H9 (cell line): ENCODE measurements around the gene GGACT. TPM values are rescaled to one million over a fixed set of nuclear protein-coding genes. Genes with fewer than 3 reads are reported as not detected.

Source experiments
- DNase-seq: peaks from one replicate; pipeline ENCODE4 v3.0.0-alpha.2; 2017
- H2AFZ ChIP-seq: one replicate; pipeline ENCODE4 v1.6.1; 2013; ENCODE audit warnings: mild to moderate bottlenecking, low read length, control low read depth, moderate library complexity
- H2AK5ac ChIP-seq: 2 replicates; pipeline ENCODE4 v1.6.1; 2013; ENCODE audit warnings: low read length, control low read depth, mixed read lengths; ENCODE audit not compliant: insufficient read length
- H2BK120ac ChIP-seq: one replicate; pipeline ENCODE4 v1.6.1; 2013; ENCODE audit warnings: low read depth, mild to moderate bottlenecking, low read length, control low read depth, inconsistent platforms; ENCODE audit not compliant: poor library complexity, severe bottlenecking
- H2BK12ac ChIP-seq: 2 replicates; pipeline ENCODE4 v1.6.1; 2013; ENCODE audit warnings: low read length, control low read depth, mixed read lengths, low read depth; ENCODE audit not compliant: insufficient read length
- H2BK15ac ChIP-seq: 2 replicates; pipeline ENCODE4 v1.6.1; 2013; ENCODE audit warnings: low read depth, low read length, control low read depth
- H2BK20ac ChIP-seq: one replicate; pipeline ENCODE4 v1.6.1; 2013; ENCODE audit warnings: low read depth, mild to moderate bottlenecking, low read length, control low read depth, inconsistent platforms; ENCODE audit not compliant: poor library complexity, severe bottlenecking
- H2BK5ac ChIP-seq: 2 replicates; pipeline ENCODE4 v1.6.1; 2013; ENCODE audit warnings: low read length, control low read depth, mixed read lengths; ENCODE audit not compliant: insufficient read length
- H3K14ac ChIP-seq: 2 replicates; pipeline ENCODE4 v1.6.1; 2013; ENCODE audit warnings: low read length, control low read depth; ENCODE audit not compliant: insufficient read depth
- H3K18ac ChIP-seq: 2 replicates; pipeline ENCODE4 v1.6.1; 2013; ENCODE audit warnings: low read depth, mild to moderate bottlenecking, mixed read lengths, low read length, control low read depth; ENCODE audit not compliant: insufficient read length
- H3K23ac ChIP-seq: 2 replicates; pipeline ENCODE4 v1.6.1; 2013; ENCODE audit warnings: low read length, control low read depth, mixed read lengths, low read depth; ENCODE audit not compliant: insufficient read length
- H3K23me2 ChIP-seq: 2 replicates; pipeline ENCODE4 v1.6.1; 2013; ENCODE audit warnings: low read depth, mild to moderate bottlenecking, mixed read lengths, low read length, control low read depth; ENCODE audit not compliant: insufficient read length, poor library complexity, severe bottlenecking
- H3K27ac ChIP-seq: 2 replicates; pipeline ENCODE4 v1.5.1; 2013; ENCODE audit warnings: low read length, control low read depth, mixed read lengths, low read depth; ENCODE audit not compliant: insufficient read length
- H3K27me3 ChIP-seq: 2 replicates; pipeline ENCODE4 v1.6.1; 2013; ENCODE audit warnings: low read length, control low read depth, inconsistent platforms; ENCODE audit not compliant: insufficient read depth
- H3K4ac ChIP-seq: 2 replicates; pipeline ENCODE4 v1.6.1; 2013; ENCODE audit warnings: low read depth, mild to moderate bottlenecking, control low read depth, inconsistent platforms, low read length, moderate library complexity
- H3K4me1 ChIP-seq: 2 replicates; pipeline ENCODE4 v1.6.1; 2013; ENCODE audit warnings: low read length, control low read depth, inconsistent platforms; ENCODE audit not compliant: insufficient read depth
- H3K4me2 ChIP-seq: 2 replicates; pipeline ENCODE4 v1.6.1; 2013; ENCODE audit warnings: low read length, control low read depth, mixed read lengths; ENCODE audit not compliant: insufficient read length, insufficient read depth
- H3K56ac ChIP-seq: 2 replicates; pipeline ENCODE4 v1.6.1; 2013; ENCODE audit warnings: low read depth, mild to moderate bottlenecking, mixed read lengths, low read length, control low read depth; ENCODE audit not compliant: insufficient read length
- H3K79me1 ChIP-seq: 2 replicates; pipeline ENCODE4 v1.6.1; 2013; ENCODE audit warnings: low read depth, mild to moderate bottlenecking, moderate library complexity, low read length, control low read depth, inconsistent platforms; ENCODE audit not compliant: insufficient read depth, poor library complexity, severe bottlenecking
- H3K79me2 ChIP-seq: 2 replicates; pipeline ENCODE4 v1.6.1; 2013; ENCODE audit warnings: low read length, control low read depth, inconsistent platforms; ENCODE audit not compliant: insufficient read depth
- H3K9ac ChIP-seq: 2 replicates; pipeline ENCODE4 v1.6.1; 2013; ENCODE audit warnings: low read length, control low read depth, mixed read lengths; ENCODE audit not compliant: insufficient read length; ENCODE audit errors: extremely low read depth
- H3K9me3 ChIP-seq: one replicate; pipeline ENCODE4 v1.6.1; 2013; ENCODE audit warnings: low read depth, low read length, inconsistent platforms; ENCODE audit not compliant: control insufficient read depth
- H3T11ph ChIP-seq: one replicate; pipeline ENCODE4 v1.6.1; 2013; ENCODE audit warnings: mild to moderate bottlenecking, low read length, control low read depth, inconsistent platforms
- H4K20me1 ChIP-seq: one replicate; pipeline ENCODE4 v1.6.1; 2013; ENCODE audit not compliant: control insufficient read depth, insufficient read length, insufficient read depth
- H4K5ac ChIP-seq: 2 replicates; pipeline ENCODE4 v1.6.1; 2013; ENCODE audit warnings: low read depth, mild to moderate bottlenecking, mixed read lengths, low read length, control low read depth; ENCODE audit not compliant: insufficient read length
- H4K8ac ChIP-seq: replicated peaks from 2 replicates; pipeline ENCODE4 v1.6.1; 2013; ENCODE audit warnings: low read length, control low read depth, mixed read lengths, low read depth; ENCODE audit not compliant: insufficient read length
- H4K91ac ChIP-seq: 2 replicates; pipeline ENCODE4 v1.6.1; 2013; ENCODE audit warnings: low read depth, mild to moderate bottlenecking, moderate library complexity, mixed read lengths, low read length, control low read depth; ENCODE audit not compliant: insufficient read length
- H3K27ac Mint-ChIP-seq, 3 experiments: 2 replicates in 2 of 3; 3 replicates in 1 of 3; pipeline ENCODE4 v1.8.0; 2020 to 2021; ENCODE audit warnings: mixed read lengths in 3 of 3, mild to moderate bottlenecking in 1 of 3, moderate library complexity in 1 of 3
- H3K27me3 Mint-ChIP-seq: 2 replicates; pipeline ENCODE4 v1.8.0; 2021; ENCODE audit warnings: low read depth, mild to moderate bottlenecking, moderate library complexity, mixed read lengths
- H3K36me3 Mint-ChIP-seq, 3 experiments: 2 replicates in 2 of 3; 3 replicates in 1 of 3; pipeline ENCODE4 v1.8.0; 2020 to 2021; ENCODE audit warnings: low read depth in 3 of 3, mixed read lengths in 3 of 3; ENCODE audit not compliant: insufficient read depth in 1 of 3
- H3K4me1 Mint-ChIP-seq, 2 experiments: 2 replicates each; pipeline ENCODE4 v1.8.0; 2020; ENCODE audit warnings: mixed read lengths in 2 of 2
- H3K4me3 Mint-ChIP-seq, 2 experiments: 2 replicates in 1 of 2; 3 replicates in 1 of 2; pipeline ENCODE4 v1.8.0; 2020 to 2021; ENCODE audit warnings: mild to moderate bottlenecking in 2 of 2, mixed read lengths in 2 of 2, moderate library complexity in 1 of 2
- H3K9me3 Mint-ChIP-seq, 2 experiments: 2 replicates in 1 of 2; 3 replicates in 1 of 2; pipeline ENCODE4 v1.8.0; 2020; ENCODE audit warnings: mild to moderate bottlenecking in 2 of 2, mixed read lengths in 2 of 2, moderate library complexity in 1 of 2
- WGBS: extraction: QIAGEN DNeasy Blood & Tissue Kit; methylation state at CpG from one replicate; pipeline ENCODE4 v1.1.7; 2013; ENCODE audit warnings: missing lambda C conversion rate, low lambda C conversion rate, mixed read lengths; ENCODE audit not compliant: insufficient read length; ENCODE audit errors: extremely low coverage; 5-methylcytosine and 5-hydroxymethylcytosine counted together
- total RNA-seq: library from RNA; stranded (reverse); gene quantifications from 2 replicates; pipeline ENCODE4 v1.2.1, GENCODE V29; 2021
- TF ChIP-seq, protein P1 (sequence below): fragments of 200-600 bp; sonication (generic); conservative IDR thresholded peaks from 3 replicates; pipeline ENCODE4 v1.8.0; 2021; ENCODE audit warnings: antibody characterized with exemption, mild to moderate bottlenecking

GGACT gene
- total RNA-seq, 1 experiment from 2014 or later, result 1.3 TPM

GRCh38 chr13:100491164-100491842 lies 97.3 kb downstream of the GGACT start:
- Mint-ChIP-seq H3K4me3 (peak overlapping the region in 1 of 2 experiments; percentile 54; a peak in 2 of 5 replicates), H3K36me3 (peaks cover 5 to 25% (median 17%) of the 10 kb centered on the region in 3 experiments), H3K4me1 (peaks cover 35 to 38% of the 10 kb centered on the region in 2 experiments), H3K27me3 (no peaks in the 10 kb centered on the region; the same call in 1 of the 2 replicates), H3K27ac (peak overlapping the region; percentile 78 to 93 (median 82); a peak in 5 of 7 replicates), H3K9me3 (peaks cover 8 to 9% of the 10 kb centered on the region in 2 experiments; a peak in 3 of 5 replicates)
- H4K5ac ChIP-seq, result no peak overlapping the region
- H3K27ac ChIP-seq, result peak overlapping the region; percentile 44
- H3K4me1 ChIP-seq, result peaks cover 4% of the 10 kb centered on the region; the same call in 1 of the 2 replicates
- no peak overlapping the region for H3K4me2 ChIP-seq
- no peak overlapping the region for H4K91ac ChIP-seq
- H3K27me3 ChIP-seq, result no peaks in the 10 kb centered on the region
- no peak overlapping the region for H2BK5ac ChIP-seq
- H2BK20ac ChIP-seq, result no peak overlapping the region
- H4K8ac ChIP-seq, result no peak overlapping the region
- H3K79me2 ChIP-seq, result no peaks in the 10 kb centered on the region
- H3K23me2 ChIP-seq, result no peaks in the 10 kb centered on the region
- DNase-seq, result no peak
- no peak overlapping the region for H3T11ph ChIP-seq
- H2BK120ac ChIP-seq, result no peak overlapping the region
- no peaks in the 10 kb centered on the region for H3K79me1 ChIP-seq
- TF ChIP-seq, protein P1, sequence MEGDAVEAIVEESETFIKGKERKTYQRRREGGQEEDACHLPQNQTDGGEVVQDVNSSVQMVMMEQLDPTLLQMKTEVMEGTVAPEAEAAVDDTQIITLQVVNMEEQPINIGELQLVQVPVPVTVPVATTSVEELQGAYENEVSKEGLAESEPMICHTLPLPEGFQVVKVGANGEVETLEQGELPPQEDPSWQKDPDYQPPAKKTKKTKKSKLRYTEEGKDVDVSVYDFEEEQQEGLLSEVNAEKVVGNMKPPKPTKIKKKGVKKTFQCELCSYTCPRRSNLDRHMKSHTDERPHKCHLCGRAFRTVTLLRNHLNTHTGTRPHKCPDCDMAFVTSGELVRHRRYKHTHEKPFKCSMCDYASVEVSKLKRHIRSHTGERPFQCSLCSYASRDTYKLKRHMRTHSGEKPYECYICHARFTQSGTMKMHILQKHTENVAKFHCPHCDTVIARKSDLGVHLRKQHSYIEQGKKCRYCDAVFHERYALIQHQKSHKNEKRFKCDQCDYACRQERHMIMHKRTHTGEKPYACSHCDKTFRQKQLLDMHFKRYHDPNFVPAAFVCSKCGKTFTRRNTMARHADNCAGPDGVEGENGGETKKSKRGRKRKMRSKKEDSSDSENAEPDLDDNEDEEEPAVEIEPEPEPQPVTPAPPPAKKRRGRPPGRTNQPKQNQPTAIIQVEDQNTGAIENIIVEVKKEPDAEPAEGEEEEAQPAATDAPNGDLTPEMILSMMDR, result no peak
- no peak overlapping the region for H3K14ac ChIP-seq
- H4K20me1 ChIP-seq, result no peaks in the 10 kb centered on the region
- no CpG with 5 or more reads among the region's 8 CpGs for WGBS
- no peak overlapping the region for H3K9ac ChIP-seq
- H3K23ac ChIP-seq, result no peak overlapping the region
- H3K18ac ChIP-seq, result no peak overlapping the region
- H3K4ac ChIP-seq, result no peak overlapping the region
- H3K9me3 ChIP-seq, result no peaks in the 10 kb centered on the region
- no peak overlapping the region for H2BK12ac ChIP-seq
- H3K56ac ChIP-seq, result no peak overlapping the region
- H2AK5ac ChIP-seq, result no peak overlapping the region
- H2AFZ ChIP-seq, result no peak overlapping the region
- no peak overlapping the region for H2BK15ac ChIP-seq
